GM10248 (cell line): Measurements from ENCODE around the gene ACHE.

Experiments used
- CTCF ChIA-PET: fragments of 300-600 bp; sonication (Branson Sonifier 250); formaldehyde crosslinking; extraction: SDS; loops from one replicate; lab custom pipeline; 2021; ENCODE audit warnings: antibody characterized with exemption; lab: Yijun Ruan, JAX
- POLR2A ChIA-PET: fragments of 350-650 bp; sonication (Branson Sonifier 250); formaldehyde crosslinking; extraction: SDS; loops from one replicate; lab custom pipeline; 2020; ENCODE audit warnings: antibody characterized with exemption; lab: Yijun Ruan, JAX
- DNase-seq: peaks from one replicate; pipeline ENCODE4 v3.0.0; 2012; ENCODE audit errors: extremely low spot score
- TF ChIP-seq, protein P1 (sequence below): IDR thresholded peaks from 2 replicates; pipeline ENCODE4 v1.5.1; 2012; ENCODE audit warnings: mild to moderate bottlenecking, low read depth; ENCODE audit errors: extremely low read depth, missing control alignments, control extremely low read depth

Gene ACHE

GRCh38 chr7:100896732-100897608 lies 1.3 kb upstream of the ACHE start:
- ChIA-PET CTCF (interaction anchor here (2.3 kb wide), 1 partner anchor 296 kb away, joined by 6 read pairs; no protein-coding TSS in a partner anchor), POLR2A (interaction anchor here (0.5 kb wide), 1 partner anchor 836 kb away, joined by 6 read pairs; no protein-coding TSS in a partner anchor)
- TF ChIP-seq, protein P1, sequence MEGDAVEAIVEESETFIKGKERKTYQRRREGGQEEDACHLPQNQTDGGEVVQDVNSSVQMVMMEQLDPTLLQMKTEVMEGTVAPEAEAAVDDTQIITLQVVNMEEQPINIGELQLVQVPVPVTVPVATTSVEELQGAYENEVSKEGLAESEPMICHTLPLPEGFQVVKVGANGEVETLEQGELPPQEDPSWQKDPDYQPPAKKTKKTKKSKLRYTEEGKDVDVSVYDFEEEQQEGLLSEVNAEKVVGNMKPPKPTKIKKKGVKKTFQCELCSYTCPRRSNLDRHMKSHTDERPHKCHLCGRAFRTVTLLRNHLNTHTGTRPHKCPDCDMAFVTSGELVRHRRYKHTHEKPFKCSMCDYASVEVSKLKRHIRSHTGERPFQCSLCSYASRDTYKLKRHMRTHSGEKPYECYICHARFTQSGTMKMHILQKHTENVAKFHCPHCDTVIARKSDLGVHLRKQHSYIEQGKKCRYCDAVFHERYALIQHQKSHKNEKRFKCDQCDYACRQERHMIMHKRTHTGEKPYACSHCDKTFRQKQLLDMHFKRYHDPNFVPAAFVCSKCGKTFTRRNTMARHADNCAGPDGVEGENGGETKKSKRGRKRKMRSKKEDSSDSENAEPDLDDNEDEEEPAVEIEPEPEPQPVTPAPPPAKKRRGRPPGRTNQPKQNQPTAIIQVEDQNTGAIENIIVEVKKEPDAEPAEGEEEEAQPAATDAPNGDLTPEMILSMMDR: peak; percentile 79
- DNase-seq: peak; percentile 74

- CTCF ChIA-PET: interaction anchor here (0.9 to 3.5 kb wide), 6 partner anchors 9 to 296 kb away, joined by 3 to 16 read pairs (median 5); partner anchors contain the start of gene TRIM56
- POLR2A ChIA-PET: no interaction called here
- DNase-seq: no peak
- TF ChIP-seq, protein P1: no peak
These were observed 456 bp upstream of the ACHE start for GRCh38 chr7:100895956-100896731.

DNA sequence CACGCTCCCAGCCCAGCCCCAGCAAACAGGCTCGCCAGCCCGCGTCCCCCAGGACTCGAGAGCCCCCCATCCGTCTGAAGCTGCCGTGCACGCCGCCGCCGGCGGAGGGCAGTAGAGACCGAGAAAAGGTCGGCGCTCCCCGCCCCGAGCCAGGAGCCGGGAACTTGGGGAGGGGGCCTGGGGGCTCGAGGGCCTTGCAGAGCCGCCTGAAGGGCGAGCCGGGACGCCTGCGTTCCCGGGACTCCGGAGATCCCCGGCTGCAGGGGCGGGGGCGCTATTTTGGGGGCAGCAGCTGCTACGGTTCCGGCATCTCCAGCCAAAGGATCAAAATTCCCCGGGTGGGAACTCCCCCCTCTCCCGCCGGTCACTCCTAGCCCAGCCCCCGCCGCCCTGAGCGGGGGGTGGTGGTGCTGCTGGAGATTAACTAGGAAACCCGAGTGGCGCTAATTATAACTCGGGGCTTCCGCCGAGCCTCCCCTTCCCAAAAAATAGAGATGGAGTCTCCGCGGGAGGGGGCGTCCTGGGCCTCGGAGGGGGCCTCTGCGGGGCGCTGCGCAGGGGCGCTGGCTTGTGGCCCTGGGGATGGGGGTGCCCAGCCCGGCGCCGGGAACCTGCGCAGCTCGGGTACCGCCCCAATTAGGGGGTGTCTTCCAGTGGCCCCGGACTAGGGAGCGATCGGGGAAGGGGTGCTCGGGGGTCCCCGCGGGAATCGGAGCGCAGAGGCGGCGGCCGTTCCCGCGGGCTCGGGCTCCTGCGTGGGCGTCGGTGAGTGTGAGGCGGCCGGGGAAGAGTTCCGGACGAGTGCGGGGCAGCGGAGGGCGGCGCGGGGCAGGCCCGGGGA lies 608 bp downstream of the ACHE start:
- ChIA-PET POLR2A (interaction anchor here (0.8 kb wide), 1 partner anchor 21 kb away, joined by 4 read pairs; the partner anchor contains the start of gene SRRT), CTCF (interaction anchor here (0.7 to 3.5 kb wide), 15 partner anchors 9 to 388 kb away, joined by 3 to 16 read pairs (median 4); partner anchors contain the start of genes FIS1 and TRIM56)
- TF ChIP-seq, protein P1: peak; percentile 95
- peak; percentile 73 for DNase-seq

GRCh38 chr7:100893910-100894721 lies 1.6 kb downstream of the ACHE start:
- ChIA-PET CTCF (interaction anchor here (0.6 to 3.5 kb wide), 11 partner anchors 11 to 389 kb away, joined by 3 to 16 read pairs (median 5); partner anchors contain the start of gene FIS1), POLR2A (interaction anchor here (0.6 to 0.8 kb wide), 2 partner anchors 20 to 123 kb away, joined by 3 to 4 read pairs; partner anchors contain the start of gene SRRT)
- DNase-seq: no peak
- TF ChIP-seq, protein P1: no peak

DNA sequence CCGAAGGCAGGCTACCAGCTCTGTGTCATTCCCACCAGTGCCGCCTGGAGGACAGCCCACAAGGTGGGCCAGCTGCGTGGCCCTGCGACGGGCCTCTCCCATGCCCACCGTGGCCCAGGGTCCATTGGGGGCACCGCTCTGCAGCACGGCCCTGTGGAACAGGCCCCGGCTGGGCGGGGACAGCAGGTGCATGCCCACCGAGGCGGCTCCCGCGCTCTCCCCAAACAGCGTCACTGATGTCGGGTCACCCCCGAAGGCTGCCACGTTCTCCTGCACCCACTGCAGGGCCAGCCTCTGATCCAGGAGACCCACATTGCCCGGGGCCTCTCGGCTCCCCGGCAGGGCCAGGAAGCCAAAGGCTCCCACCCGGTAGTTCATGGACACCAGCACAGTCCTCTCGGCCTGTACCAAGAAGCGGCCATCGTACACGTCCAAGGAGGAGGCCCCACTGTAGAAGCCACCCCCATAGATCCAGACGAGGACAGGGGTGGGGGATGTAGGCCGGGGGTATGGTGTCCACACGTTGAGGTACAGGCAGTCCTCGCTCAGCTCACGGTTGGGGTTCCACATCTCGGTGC lies 2.3 kb downstream of the ACHE start:
- TF ChIP-seq, protein P1: no peak
- ChIA-PET POLR2A (interaction anchor here (0.6 kb wide), 1 partner anchor 123 kb away, joined by 3 read pairs; no protein-coding TSS in a partner anchor), CTCF (interaction anchor here (1.2 to 3.5 kb wide), 4 partner anchors 126 to 251 kb away, joined by 3 to 16 read pairs (median 10); partner anchors contain the start of gene MUC17)
- DNase-seq: no peak
